Liver (tissue), 9 donors: ENCODE results near the gene TENT4B. TPM values are rescaled to one million over a fixed set of nuclear protein-coding genes. Genes with fewer than 3 reads are reported as not detected.
A peak's percentile ranks its signal among the peaks of the same experiment; 100 is the strongest.

Experiments
- DNase-seq: peaks from one replicate; pipeline ENCODE4 v3.0.0-alpha.2; 2017; ENCODE audit warnings: low spot score
- H3K27ac ChIP-seq, 2 donors: one replicate each; pipeline ENCODE4 v1.7.0; 2013; ENCODE audit warnings: inconsistent platforms in 2 of 2, low read length in 2 of 2, control low read depth in 1 of 2, low read depth in 1 of 2, mild to moderate bottlenecking in 1 of 2
- H3K27me3 ChIP-seq, 4 donors: one replicate each; pipeline versions ENCODE4 v1.6.1 to v1.7.0; 2013; ENCODE audit warnings: low read length in 3 of 4, inconsistent platforms in 1 of 4, mild to moderate bottlenecking in 1 of 4, moderate library complexity in 1 of 4; ENCODE audit not compliant: control insufficient read depth in 4 of 4, insufficient read depth in 4 of 4
- H3K36me3 ChIP-seq, 4 donors: one replicate each; pipeline versions ENCODE4 v1.6.1 to v1.7.0; 2013; ENCODE audit warnings: low read length in 3 of 4, mild to moderate bottlenecking in 3 of 4, low read depth in 1 of 4, moderate library complexity in 1 of 4; ENCODE audit not compliant: control insufficient read depth in 4 of 4, insufficient read depth in 3 of 4
- H3K4me1 ChIP-seq, 4 donors: one replicate each; pipeline versions ENCODE4 v1.6.1 to v1.7.0; 2013; ENCODE audit warnings: low read length in 3 of 4, mild to moderate bottlenecking in 3 of 4, moderate library complexity in 1 of 4; ENCODE audit not compliant: control insufficient read depth in 4 of 4, insufficient read depth in 4 of 4
- H3K4me3 ChIP-seq, 3 donors: one replicate each; pipeline versions ENCODE4 v1.6.1 to v1.7.0; 2013; ENCODE audit warnings: low read length in 3 of 3, control low read depth in 1 of 3, low read depth in 1 of 3, mild to moderate bottlenecking in 1 of 3
- H3K9ac ChIP-seq, 2 donors: one replicate each; pipeline ENCODE4 v1.7.0; 2013; ENCODE audit warnings: low read length in 2 of 2, mild to moderate bottlenecking in 2 of 2, moderate library complexity in 2 of 2, control low read depth in 1 of 2, low read depth in 1 of 2
- H3K9me3 ChIP-seq, 4 donors: one replicate each; pipeline versions ENCODE4 v1.6.1 to v1.7.0; 2013; ENCODE audit warnings: low read length in 3 of 4; ENCODE audit not compliant: control insufficient read depth in 4 of 4
- CTCF ChIP-seq: fragments of 150-350 bp; IDR thresholded peaks from 2 replicates; pipeline ENCODE4 v1.5.1; 2017; ENCODE audit warnings: improper control_type of control experiment, low read depth, low read length; ENCODE audit not compliant: missing input control
- FOXA2 ChIP-seq: IDR thresholded peaks from 2 replicates; pipeline ENCODE4 v1.6.1; 2016; ENCODE audit warnings: antibody characterized with exemption
- GABPA ChIP-seq, 2 donors: IDR thresholded peaks in 1 of 2; conservative IDR thresholded peaks in 1 of 2; 2 replicates each; pipeline ENCODE4 v1.6.1; 2016; ENCODE audit warnings: antibody characterized with exemption in 2 of 2, mild to moderate bottlenecking in 1 of 2, moderate library complexity in 1 of 2
- NR2F2 ChIP-seq: IDR thresholded peaks from 2 replicates; pipeline ENCODE4 v1.6.1; 2016; ENCODE audit warnings: antibody characterized with exemption
- RAD21 ChIP-seq, 2 donors: IDR thresholded peaks; 2 replicates each; pipeline ENCODE4 v1.6.1; 2016; ENCODE audit warnings: antibody characterized with exemption in 2 of 2, mild to moderate bottlenecking in 2 of 2
- REST ChIP-seq: IDR thresholded peaks from 2 replicates; pipeline ENCODE4 v1.6.1; 2016; ENCODE audit warnings: antibody characterized with exemption, mild to moderate bottlenecking
- RXRA ChIP-seq, 2 donors: IDR thresholded peaks; 2 replicates each; pipeline ENCODE4 v1.6.1; 2017 to 2018; ENCODE audit warnings: antibody characterized with exemption in 2 of 2, mild to moderate bottlenecking in 1 of 2
- YY1 ChIP-seq: IDR thresholded peaks from 2 replicates; pipeline ENCODE4 v1.6.1; 2016; ENCODE audit warnings: antibody characterized with exemption, mild to moderate bottlenecking
- WGBS: extraction: QIAGEN DNeasy Blood & Tissue Kit; methylation state at CpG from one replicate; pipeline ENCODE4 v1.1.7; 2013; 5-methylcytosine and 5-hydroxymethylcytosine counted together
- polyA plus RNA-seq, 2 donors: library from polyadenylated mRNA; stranded (reverse) in 1 of 2; unstranded in 1 of 2; fragments of 200-250 nt in 1 of 2; fragments of >200 nt in 1 of 2; fragmentation: Nextera tagmentation in 1 of 2; extraction: Ambion mirVana in 1 of 2; gene quantifications; one replicate each; pipeline versions ENCODE4 v1.2.1 to v1.2.3, GENCODE V29; 2013 to 2015
- total RNA-seq, 2 donors: library from RNA; depleted of rRNA; stranded (reverse); fragments of >200 nt; gene quantifications; one replicate each; pipeline ENCODE4 v1.2.3, GENCODE V29; 2014
- TF ChIP-seq, protein P1 (sequence below): IDR thresholded peaks from 2 replicates; pipeline ENCODE4 v1.6.1; 2016; ENCODE audit warnings: antibody characterized with exemption
- TF ChIP-seq, protein P2 (sequence below): IDR thresholded peaks from 2 replicates; pipeline ENCODE4 v1.6.1; 2016; ENCODE audit warnings: antibody characterized with exemption
- TF ChIP-seq, protein P3 (sequence below): IDR thresholded peaks from 2 replicates; pipeline ENCODE4 v1.6.1; 2016; ENCODE audit warnings: antibody characterized with exemption
- donor health status: healthy.
- donor health status: healthy.
- donor health status: healthy.
- donor health status: healthy.
- donor health status: healthy.

TENT4B gene
- total and polyA plus RNA-seq, 4 donors, result 4.2 to 10.8 (median 7.9) TPM

DNA sequence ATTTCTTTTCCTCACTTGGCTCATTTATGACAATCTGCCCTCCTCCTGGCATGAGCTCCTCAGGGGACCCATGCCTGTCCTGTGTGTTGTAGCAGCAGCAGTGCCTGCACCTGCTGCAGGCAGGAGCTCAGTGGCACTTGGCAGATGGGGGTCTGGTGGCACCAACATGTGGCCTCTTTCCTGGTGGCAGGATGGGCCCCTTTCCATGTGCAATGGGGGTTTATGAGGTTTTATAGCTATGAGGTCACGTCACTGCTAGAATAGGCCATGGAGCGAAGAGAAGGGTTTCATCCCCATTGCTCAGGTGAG is 120.2 kb downstream of the TENT4B start:
- no peaks in the 10 kb centered on the region for H3K36me3 ChIP-seq
- H3K27ac ChIP-seq, result peak overlapping the region in 1 of 2 donors; percentile 32
- H3K4me3 ChIP-seq, result no peak overlapping the region
- H3K9ac ChIP-seq, result no peak overlapping the region
- no peak for DNase-seq
- no peak for TF ChIP-seq FOXA2
- TF ChIP-seq GABPA (IDR thresholded peaks at IDR 0.05 in 1 of 2, conservative IDR thresholded peaks at IDR 0.05 in 1 of 2), result no peak
- no peak for TF ChIP-seq REST
- TF ChIP-seq, protein P1, sequence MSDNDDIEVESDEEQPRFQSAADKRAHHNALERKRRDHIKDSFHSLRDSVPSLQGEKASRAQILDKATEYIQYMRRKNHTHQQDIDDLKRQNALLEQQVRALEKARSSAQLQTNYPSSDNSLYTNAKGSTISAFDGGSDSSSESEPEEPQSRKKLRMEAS, result no peak
- TF ChIP-seq, protein P2, sequence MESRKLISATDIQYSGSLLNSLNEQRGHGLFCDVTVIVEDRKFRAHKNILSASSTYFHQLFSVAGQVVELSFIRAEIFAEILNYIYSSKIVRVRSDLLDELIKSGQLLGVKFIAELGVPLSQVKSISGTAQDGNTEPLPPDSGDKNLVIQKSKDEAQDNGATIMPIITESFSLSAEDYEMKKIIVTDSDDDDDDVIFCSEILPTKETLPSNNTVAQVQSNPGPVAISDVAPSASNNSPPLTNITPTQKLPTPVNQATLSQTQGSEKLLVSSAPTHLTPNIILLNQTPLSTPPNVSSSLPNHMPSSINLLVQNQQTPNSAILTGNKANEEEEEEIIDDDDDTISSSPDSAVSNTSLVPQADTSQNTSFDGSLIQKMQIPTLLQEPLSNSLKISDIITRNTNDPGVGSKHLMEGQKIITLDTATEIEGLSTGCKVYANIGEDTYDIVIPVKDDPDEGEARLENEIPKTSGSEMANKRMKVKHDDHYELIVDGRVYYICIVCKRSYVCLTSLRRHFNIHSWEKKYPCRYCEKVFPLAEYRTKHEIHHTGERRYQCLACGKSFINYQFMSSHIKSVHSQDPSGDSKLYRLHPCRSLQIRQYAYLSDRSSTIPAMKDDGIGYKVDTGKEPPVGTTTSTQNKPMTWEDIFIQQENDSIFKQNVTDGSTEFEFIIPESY, result no peak
- peaks cover 0 to 3% (median 0%) of the 10 kb centered on the region in 4 donors for H3K4me1 ChIP-seq
- no peaks in the 10 kb centered on the region for H3K27me3 ChIP-seq
- 89% methylated on average over 2 of the region's 2 CpGs for WGBS
- no peaks in the 10 kb centered on the region for H3K9me3 ChIP-seq

DNA sequence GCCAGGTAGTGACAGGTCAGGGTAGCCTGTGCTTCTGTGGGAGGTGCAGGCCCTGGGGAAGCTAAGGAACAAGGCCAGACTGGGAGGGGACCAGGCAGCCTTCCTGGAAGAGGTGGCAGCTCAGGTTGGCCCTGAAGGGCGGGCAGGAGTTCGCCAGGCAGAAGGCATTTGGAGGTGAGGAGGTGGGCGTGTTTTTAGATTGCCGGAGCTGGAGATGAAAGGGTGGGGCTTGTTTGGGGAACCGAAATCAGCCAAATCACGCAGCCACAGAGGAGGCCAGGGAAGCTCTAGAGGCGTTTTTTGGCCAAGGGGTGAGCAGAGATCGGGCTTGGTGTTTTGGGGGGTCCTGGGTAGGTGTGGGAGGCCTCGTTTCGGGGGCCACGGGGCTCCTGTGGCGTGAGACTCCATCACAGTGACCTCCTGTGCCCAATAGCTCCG is 120.8 kb downstream of the TENT4B start:
- Histone ChIP-seq H3K4me3 (no peak overlapping the region), H3K4me1 (peaks cover 0 to 3% (median 0%) of the 10 kb centered on the region in 4 donors)
- WGBS, result 70% methylated on average over 13 of the region's 13 CpGs

More for the DNA sequence above, 120.8 kb downstream of the TENT4B start:
- Histone ChIP-seq H3K27me3 (no peaks in the 10 kb centered on the region), H3K27ac (peak overlapping the region; percentile 25 to 32), H3K9me3 (no peaks in the 10 kb centered on the region), H3K9ac (no peak overlapping the region), H3K36me3 (no peaks in the 10 kb centered on the region)
- TF ChIP-seq, protein P3, sequence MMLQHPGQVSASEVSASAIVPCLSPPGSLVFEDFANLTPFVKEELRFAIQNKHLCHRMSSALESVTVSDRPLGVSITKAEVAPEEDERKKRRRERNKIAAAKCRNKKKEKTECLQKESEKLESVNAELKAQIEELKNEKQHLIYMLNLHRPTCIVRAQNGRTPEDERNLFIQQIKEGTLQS, result no peak
- TF ChIP-seq NR2F2, result no peak
- no peak for TF ChIP-seq RXRA (IDR thresholded peaks at IDR 0.05)
- TF ChIP-seq YY1, result no peak
- no peak for TF ChIP-seq RAD21 (IDR thresholded peaks at IDR 0.05)
- TF ChIP-seq, protein P1, result no peak
- TF ChIP-seq CTCF, result no peak
- no peak for DNase-seq
